HUDEP-2 (cell line): ENCODE data around the gene CRAT.

Source experiments
- DNase-seq, 76 experiments: peaks; one replicate each; lab custom pipeline; 2025; ENCODE audit not compliant: unreplicated experiment in 76 of 76; lab: John Stamatoyannopoulos, UW

Gene CRAT

DNA sequence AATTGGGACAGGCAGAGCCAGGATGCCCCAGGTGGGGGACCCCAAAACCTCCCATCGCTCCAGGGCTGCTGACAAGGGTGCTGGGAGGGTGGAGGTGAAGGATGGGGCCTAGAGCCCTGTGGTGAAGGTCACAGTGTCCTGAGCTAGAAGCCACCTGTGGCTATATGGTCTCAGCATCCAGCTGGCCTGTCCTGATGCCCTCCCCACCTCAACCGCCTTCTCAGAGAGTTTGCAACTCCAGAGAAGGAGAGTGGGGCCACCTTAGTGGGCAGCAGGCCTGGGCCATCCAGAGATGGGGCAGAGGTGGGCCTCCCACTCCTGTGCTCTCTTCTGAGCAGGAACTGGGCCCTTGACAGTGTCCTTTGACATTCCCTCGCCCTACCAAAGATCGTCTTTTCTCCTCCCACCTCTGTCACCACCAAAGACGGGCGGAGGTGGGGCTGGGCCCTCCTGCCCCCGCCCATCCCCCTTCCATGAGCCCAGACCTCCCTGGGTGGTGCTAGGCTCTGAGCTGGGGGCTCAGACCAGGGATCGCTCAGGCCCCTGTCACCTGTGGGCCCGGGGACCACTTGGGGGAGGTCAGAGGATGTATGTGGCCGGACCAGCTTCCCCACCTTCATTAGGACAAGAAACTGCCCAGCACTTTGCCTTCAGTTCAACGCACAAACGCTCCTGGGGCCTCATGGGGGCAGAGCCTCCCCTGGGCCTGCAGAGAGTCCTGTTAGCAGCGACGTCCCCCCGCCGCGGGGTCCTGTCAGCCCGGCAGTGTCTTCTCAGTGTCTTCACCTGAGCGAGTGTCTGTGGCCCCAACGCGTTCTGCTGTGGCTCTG lies 39.7 kb downstream of the CRAT start:
- DNase-seq = peak in 56 of 76 experiments; percentile 3 to 65 (median 38)

DNA sequence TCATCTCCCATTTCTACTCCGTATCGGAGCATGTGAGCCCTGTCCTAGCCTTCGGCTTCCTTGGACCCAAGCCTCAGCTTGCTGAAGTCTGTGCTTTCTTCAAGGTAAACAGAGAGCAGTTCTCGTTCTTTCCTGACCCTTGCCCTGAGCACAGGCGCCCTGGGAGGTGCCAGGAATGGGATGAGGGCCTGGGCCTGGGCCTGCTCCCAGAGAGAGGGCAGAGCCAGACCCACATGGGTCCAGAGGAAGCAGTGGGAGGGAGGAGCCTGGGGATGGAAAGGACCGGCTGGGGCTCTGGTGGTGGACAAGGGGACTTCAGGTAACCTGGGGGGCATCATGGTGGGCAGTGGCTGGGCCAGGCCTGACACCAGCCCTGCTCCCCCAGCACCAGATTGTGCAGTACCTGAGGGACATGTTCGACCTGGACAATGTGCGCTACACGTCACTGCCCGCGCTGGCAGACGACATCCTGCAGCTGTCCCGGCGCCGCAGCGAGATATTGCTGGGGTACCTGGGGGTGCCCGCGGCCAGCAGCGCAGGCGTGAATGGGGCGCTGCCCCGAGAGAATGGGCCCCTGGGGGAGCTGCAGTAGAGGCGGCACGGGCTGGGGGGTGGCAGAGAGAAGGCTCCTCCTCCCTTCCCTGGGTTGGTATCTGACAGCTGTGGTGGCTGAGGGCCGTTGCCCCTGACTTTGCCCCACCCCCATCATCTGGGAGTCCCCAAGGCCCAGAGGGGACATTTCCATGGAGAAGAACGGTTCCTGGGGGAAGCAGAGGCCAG lies 40.5 kb downstream of the CRAT start:
- DNase-seq = peak in 71 of 76 experiments; percentile 4 to 82 (median 68)

DNA sequence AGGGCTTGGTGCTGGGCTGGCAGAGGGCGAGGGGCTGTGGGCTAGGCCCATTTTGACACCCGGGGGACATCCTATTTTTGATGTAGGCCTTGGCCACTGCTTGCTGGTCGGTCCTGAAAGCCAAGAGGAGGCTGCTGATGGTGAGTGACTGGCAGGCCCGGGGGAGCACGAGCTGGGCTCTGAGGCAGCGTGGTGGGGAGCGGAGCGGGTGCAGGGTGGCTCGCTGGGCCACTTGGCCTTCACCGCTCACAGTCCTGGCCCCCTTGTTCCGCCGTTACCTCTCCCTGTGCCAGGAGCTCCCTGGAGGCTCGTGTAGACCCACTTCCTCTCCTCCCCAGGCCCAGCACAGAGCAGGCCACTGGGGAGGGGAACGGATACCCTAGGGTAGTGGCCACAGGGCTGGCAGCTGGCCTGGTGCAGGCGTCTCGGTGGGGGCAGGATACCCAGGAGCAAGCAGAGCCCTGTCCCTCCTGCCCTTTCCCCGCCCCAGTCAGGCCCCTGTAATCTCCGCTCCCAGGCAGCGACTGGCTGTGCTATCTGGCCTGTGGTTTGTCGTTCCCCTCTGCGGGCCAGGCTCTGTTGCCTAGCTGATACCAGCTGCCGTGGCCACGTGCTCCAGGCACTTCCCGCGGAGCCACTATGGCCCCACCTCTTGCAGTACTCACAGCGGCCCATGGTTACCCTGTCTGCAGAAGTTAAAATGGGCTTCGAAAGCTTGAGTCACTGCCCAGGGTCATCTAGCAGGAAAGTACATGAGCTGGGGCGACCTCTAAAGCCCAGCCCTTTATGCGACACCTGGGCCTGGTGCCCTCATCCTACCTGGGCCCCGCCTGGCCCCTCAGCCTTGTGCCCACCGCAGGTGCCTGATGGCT lies 41.4 kb downstream of the CRAT start:
- DNase-seq = peak in 75 of 76 experiments; percentile 80 to 99 (median 97)

- no peak for DNase-seq
Observed at GRCh38 chr9:129068110-129068509, 42.5 kb downstream of the CRAT start.

- no peak for DNase-seq
Observed at GRCh38 chr9:129064499-129064908, 46.1 kb downstream of the CRAT start.

DNA sequence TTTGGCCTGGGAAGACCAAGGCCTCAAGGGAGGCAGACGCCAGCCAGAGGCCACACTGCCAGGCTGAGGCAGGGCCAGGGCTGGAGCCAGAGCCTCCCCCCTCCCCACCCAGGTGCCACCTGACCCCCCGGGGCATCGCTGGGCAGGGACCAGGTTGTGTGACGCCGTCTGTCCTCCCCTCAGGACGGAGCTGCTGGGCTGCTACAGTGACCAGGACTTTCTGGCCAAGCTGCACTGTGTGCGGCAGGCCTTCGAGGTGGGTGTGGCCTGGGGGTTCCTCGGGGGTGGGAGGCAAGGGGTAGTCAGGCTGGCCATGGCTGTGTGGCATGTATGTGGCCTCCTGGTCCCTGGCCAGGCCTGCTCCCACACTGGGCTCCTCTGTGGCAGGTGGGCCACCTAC lies 47.5 kb downstream of the CRAT start:
- DNase-seq = no peak

GRCh38 chr9:129060991-129061390 lies 49.6 kb downstream of the CRAT start:
- DNase-seq = no peak

- DNase-seq = no peak
Observed at GRCh38 chr9:129059796-129060785, 50.5 kb downstream of the CRAT start.

GRCh38 chr9:129058965-129059795 lies 51.4 kb downstream of the CRAT start:
- no peak for DNase-seq

DNA sequence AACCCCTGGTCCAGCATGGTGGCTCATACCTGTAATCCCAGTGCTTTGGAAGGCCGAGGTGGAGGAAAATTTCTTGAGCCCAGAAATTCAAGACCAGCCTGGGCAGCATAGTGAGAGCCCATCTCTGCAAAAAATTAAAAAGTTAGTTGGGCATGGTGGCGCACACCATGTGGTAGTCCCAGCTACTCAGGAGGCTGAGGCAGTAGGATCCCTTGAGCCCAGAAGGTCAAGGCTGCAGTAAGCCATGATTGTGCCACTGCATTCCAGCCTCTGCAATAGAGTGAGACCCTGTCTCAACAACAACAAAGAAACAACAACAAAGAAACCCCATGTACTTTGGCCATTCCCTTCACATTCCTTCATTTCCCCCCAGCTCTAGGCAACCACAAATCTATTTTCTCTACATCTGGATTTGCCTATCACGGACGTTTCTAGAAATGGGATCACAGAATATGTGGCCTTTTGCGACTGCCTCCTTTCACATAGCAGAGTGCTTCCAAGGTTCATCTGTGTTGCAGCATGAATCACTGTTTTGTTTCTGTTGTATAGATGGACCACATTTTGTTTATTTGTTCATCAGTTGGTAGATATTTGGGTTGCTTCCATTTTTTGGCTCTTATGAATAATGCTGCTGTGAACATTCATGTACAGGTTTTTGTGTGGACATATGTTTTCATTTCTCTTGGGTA lies 56.3 kb downstream of the CRAT start:
- DNase-seq = no peak

- DNase-seq = no peak
Observed at GRCh38 chr9:129053020-129053419, 57.6 kb downstream of the CRAT start.

DNA sequence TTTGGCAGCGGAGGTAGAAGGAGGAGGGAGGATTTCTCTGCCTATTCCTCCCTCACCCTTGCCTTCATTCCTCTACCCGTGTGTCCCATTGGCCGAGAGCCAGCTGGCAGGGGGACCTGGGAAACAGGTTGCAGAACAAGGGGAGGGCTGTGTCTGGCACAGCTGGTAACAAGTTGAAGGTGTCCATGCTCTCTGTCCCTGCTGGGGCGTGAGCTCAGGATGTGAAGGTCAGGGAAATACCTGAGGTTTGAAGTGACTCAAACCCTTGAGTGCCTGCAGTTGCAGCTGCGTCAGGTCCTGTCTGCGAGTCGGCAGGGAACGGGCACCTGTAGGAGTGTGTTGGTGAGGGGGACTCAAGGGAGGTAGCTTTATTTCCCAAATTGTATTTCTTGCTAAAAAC lies 58.0 kb downstream of the CRAT start:
- no peak for DNase-seq
